ENCODE data around the gene RABGAP1L.

- TF ChIP-seq CTCF (IDR thresholded peaks at IDR 0.05 in 8 of 11, conservative IDR thresholded peaks at IDR 0.05 in 3 of 11), result no peak
- TF ChIP-seq POLR2A (IDR thresholded peaks at IDR 0.05), result no peak
Observed at GRCh38 chr1:174531751-174532150, 372.4 kb downstream of the RABGAP1L start.

All from spleen (tissue), 7 donors.